GM12878 (cell line): ENCODE results near the gene NHS. TPM values are rescaled to one million over a fixed set of nuclear protein-coding genes. Genes with fewer than 3 reads are reported as not detected.

ENCODE experiments used
- KAT2A ChIP-seq: conservative IDR thresholded peaks from 2 replicates; pipeline ENCODE4 v1.6.1; 2011; ENCODE audit warnings: low read depth, low read length; ENCODE audit not compliant: control insufficient read depth
- MAX ChIP-seq: IDR thresholded peaks from 2 replicates; pipeline ENCODE4 v1.6.1; 2012; ENCODE audit warnings: low read depth, low read length, improper control_type of control experiment
- NFIC ChIP-seq: IDR thresholded peaks from 2 replicates; pipeline ENCODE4 v1.6.1; 2012; ENCODE audit warnings: low read depth, mild to moderate bottlenecking, inconsistent platforms, low read length, moderate library complexity
- PRDM15 ChIP-seq: fragments of 450-650 bp; formaldehyde crosslinking; IDR thresholded peaks from 2 replicates; pipeline ENCODE4 v1.4.0; 2020; ENCODE audit warnings: mild to moderate bottlenecking, moderate library complexity
- SMAD1 ChIP-seq: fragments of 450-650 bp; IDR thresholded peaks from 2 replicates; pipeline ENCODE4 v1.6.1; 2018; ENCODE audit warnings: mild to moderate bottlenecking, low read depth; ENCODE audit not compliant: partially characterized antibody
- STAT1 ChIP-seq: fragments of 450-650 bp; conservative IDR thresholded peaks from 2 replicates; pipeline ENCODE4 v1.6.1; 2014; ENCODE audit warnings: antibody characterized with exemption, mild to moderate bottlenecking
- STAT3 ChIP-seq: IDR thresholded peaks from 2 replicates; pipeline ENCODE4 v1.6.1; 2011; ENCODE audit warnings: low read depth, low read length, improper control_type of control experiment
- polyA plus RNA-seq, 11 experiments: library from polyadenylated mRNA; depleted of rRNA in 4 of 11; unstranded in 6 of 11; stranded (reverse) in 5 of 11; fragments of >200 nt; fragmentation: Nextera tagmentation in 4 of 11; fragmentation: Illumina TruSeq in 1 of 11; extraction: Ambion mirVana in 4 of 11; extraction: Trizol in 1 of 11; gene quantifications; 1 replicate in 1 of 11; 2 replicates in 10 of 11; pipeline versions ENCODE4 v1.2.1 to v1.2.3, GENCODE V29; 2011 to 2016; ENCODE audit warnings: inconsistent platforms in 2 of 11, missing spikeins in 2 of 11, low read depth in 1 of 11
- total RNA-seq, 4 experiments: library from RNA; depleted of rRNA in 3 of 4; stranded (reverse); fragments of >200 nt in 3 of 4; fragmentation: Illumina TruSeq in 1 of 4; extraction: Trizol in 1 of 4; gene quantifications; 2 replicates each; pipeline versions ENCODE4 v1.2.1 to v1.2.3, GENCODE V29; 2013 to 2021
- TF ChIP-seq, protein P1 (sequence below): fragments of 450-650 bp; conservative IDR thresholded peaks from 2 replicates; pipeline ENCODE4 v1.6.1; 2017; ENCODE audit warnings: mild to moderate bottlenecking, moderate library complexity

The NHS gene
- total and polyA plus RNA-seq, 10 of the 15 experiments (the other 5 are each of a cell fraction or from before 2014, with no cell fraction given): under 0.01 to 0.07 (median 0.03) TPM; not detected in 7

- TF ChIP-seq, protein P1, sequence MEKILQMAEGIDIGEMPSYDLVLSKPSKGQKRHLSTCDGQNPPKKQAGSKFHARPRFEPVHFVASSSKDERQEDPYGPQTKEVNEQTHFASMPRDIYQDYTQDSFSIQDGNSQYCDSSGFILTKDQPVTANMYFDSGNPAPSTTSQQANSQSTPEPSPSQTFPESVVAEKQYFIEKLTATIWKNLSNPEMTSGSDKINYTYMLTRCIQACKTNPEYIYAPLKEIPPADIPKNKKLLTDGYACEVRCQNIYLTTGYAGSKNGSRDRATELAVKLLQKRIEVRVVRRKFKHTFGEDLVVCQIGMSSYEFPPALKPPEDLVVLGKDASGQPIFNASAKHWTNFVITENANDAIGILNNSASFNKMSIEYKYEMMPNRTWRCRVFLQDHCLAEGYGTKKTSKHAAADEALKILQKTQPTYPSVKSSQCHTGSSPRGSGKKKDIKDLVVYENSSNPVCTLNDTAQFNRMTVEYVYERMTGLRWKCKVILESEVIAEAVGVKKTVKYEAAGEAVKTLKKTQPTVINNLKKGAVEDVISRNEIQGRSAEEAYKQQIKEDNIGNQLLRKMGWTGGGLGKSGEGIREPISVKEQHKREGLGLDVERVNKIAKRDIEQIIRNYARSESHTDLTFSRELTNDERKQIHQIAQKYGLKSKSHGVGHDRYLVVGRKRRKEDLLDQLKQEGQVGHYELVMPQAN: no peak
- TF ChIP-seq NFIC: no peak
- TF ChIP-seq PRDM15 (CRISPR knock-in tag): no peak
- TF ChIP-seq STAT1: no peak
- TF ChIP-seq KAT2A: no peak
- no peak for TF ChIP-seq STAT3
- TF ChIP-seq SMAD1: no peak
- TF ChIP-seq MAX: no peak
These were observed 109.6 kb downstream of the NHS start (continued) for GRCh38 chrX:17484592-17484991.
